ENCODE data around the gene IGSF9.

Gene IGSF9

DNA sequence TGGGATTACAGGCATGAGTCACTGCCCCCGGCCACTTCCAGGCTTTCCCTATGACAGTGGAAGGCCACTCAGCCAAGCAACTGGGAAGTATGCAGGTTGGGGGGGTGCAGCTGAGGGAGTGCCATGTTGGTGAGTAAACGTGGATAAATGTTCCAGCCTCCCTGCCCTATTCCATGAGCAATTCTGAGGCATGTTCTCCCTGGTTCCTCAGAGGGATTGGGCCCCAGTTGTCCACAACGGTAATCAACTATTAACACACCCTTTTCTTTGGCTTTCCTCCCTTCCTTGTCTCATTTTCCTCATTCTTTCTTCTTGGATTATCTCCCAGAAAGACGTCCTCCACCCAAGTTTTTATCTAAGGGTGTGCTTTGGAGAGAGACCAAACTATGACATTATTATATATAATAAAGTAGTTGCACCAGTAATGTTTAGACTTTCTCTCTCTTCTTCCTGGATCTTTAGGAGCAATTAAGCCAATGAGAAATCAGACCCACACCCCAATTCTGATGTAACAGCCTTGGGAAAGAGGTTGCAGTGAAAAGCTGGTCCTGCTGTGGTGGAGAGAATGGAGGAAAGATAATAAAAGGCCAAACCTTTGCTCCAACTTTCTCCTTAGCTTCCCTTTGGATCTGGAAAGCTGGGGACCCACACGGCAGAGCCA is 15.4 kb upstream of the IGSF9 start:
- no peaks in the 10 kb centered on the region for H3K36me3 ChIP-seq (ENCODE audit: low read depth)
- H3K27me3 ChIP-seq (ENCODE audit: insufficient read depth, poor library complexity, severe bottlenecking) = no peaks in the 10 kb centered on the region
- H3K27ac ChIP-seq (ENCODE audit: poor library complexity, severe bottlenecking) = peak overlapping the region; percentile 74
- peak overlapping the region; percentile 19 for H3K4me3 ChIP-seq (ENCODE audit: severe bottlenecking)
- peaks cover 9% of the 10 kb centered on the region for H3K4me1 ChIP-seq (ENCODE audit: insufficient read depth, poor library complexity, severe bottlenecking)
- no peaks in the 10 kb centered on the region for H3K9me3 ChIP-seq (ENCODE audit: severe bottlenecking)
- DNase-seq (ENCODE audit: low spot score) (peak; percentile 86), ATAC-seq (ENCODE audit: low read depth) (peak; percentile 88)
- no peak for TF ChIP-seq CTCF (IDR thresholded peaks at IDR 0.05; ENCODE audit: poor library complexity, severe bottlenecking)

- Histone ChIP-seq H3K27ac (ENCODE audit: poor library complexity, severe bottlenecking) (no peak overlapping the region), H3K4me3 (ENCODE audit: severe bottlenecking) (no peak overlapping the region), H3K4me1 (ENCODE audit: insufficient read depth, poor library complexity, severe bottlenecking) (peaks cover 17% of the 10 kb centered on the region), H3K9me3 (ENCODE audit: severe bottlenecking) (no peaks in the 10 kb centered on the region), H3K27me3 (ENCODE audit: insufficient read depth, poor library complexity, severe bottlenecking) (no peaks in the 10 kb centered on the region), H3K36me3 (ENCODE audit: low read depth) (no peaks in the 10 kb centered on the region)
- no peak for TF ChIP-seq CTCF (IDR thresholded peaks at IDR 0.05; ENCODE audit: poor library complexity, severe bottlenecking)
- DNase-seq (ENCODE audit: low spot score) (no peak), ATAC-seq (ENCODE audit: low read depth) (peak; percentile 19; the same call in 2 of the 3 replicates)
Measured at GRCh38 chr1:159959451-159959850, 14.0 kb upstream of the IGSF9 start.

GRCh38 chr1:159958719-159959380 is 13.4 kb upstream of the IGSF9 start:
- no peak for ATAC-seq (ENCODE audit: low read depth)
- no peak for TF ChIP-seq CTCF (IDR thresholded peaks at IDR 0.05; ENCODE audit: poor library complexity, severe bottlenecking)
- H3K4me3 ChIP-seq (ENCODE audit: severe bottlenecking) = no peak overlapping the region
- no peak for DNase-seq (ENCODE audit: low spot score)
- peaks cover 23% of the 10 kb centered on the region for H3K4me1 ChIP-seq (ENCODE audit: insufficient read depth, poor library complexity, severe bottlenecking)
- H3K27me3 ChIP-seq (ENCODE audit: insufficient read depth, poor library complexity, severe bottlenecking) = no peaks in the 10 kb centered on the region
- H3K9me3 ChIP-seq (ENCODE audit: severe bottlenecking) = no peaks in the 10 kb centered on the region
- H3K27ac ChIP-seq (ENCODE audit: poor library complexity, severe bottlenecking) = peak overlapping the region; percentile 1
- H3K36me3 ChIP-seq (ENCODE audit: low read depth) = no peaks in the 10 kb centered on the region

DNA sequence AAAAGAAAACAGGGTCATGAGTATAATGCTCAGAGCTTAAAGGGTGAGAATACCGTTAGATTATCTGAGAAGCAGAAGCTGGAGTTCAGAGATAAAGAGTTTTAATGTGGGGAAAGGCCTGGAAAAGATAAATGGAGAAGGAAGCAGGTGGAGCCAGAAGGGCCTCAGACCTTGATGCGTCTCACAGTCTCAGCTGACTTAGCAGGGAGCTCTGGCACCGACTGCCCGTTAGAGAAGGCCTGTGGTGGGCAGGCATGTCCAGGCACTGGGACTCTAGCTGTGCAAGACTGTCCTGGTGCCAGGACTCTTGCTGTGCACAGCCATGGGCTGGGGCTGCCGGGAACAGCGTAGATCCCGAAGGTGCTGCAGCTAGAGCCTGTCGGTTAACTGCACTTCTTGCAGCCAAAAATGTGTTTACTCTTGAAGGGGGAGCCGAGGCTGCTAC is 12.4 kb upstream of the IGSF9 start:
- Histone ChIP-seq H3K27me3 (ENCODE audit: insufficient read depth, poor library complexity, severe bottlenecking) (no peaks in the 10 kb centered on the region), H3K27ac (ENCODE audit: poor library complexity, severe bottlenecking) (no peak overlapping the region), H3K4me3 (ENCODE audit: severe bottlenecking) (no peak overlapping the region), H3K9me3 (ENCODE audit: severe bottlenecking) (no peaks in the 10 kb centered on the region), H3K36me3 (ENCODE audit: low read depth) (no peaks in the 10 kb centered on the region), H3K4me1 (ENCODE audit: insufficient read depth, poor library complexity, severe bottlenecking) (peaks cover 26% of the 10 kb centered on the region)
- DNase-seq (ENCODE audit: low spot score) = no peak
- TF ChIP-seq CTCF (IDR thresholded peaks at IDR 0.05; ENCODE audit: poor library complexity, severe bottlenecking) = no peak
- no peak for ATAC-seq (ENCODE audit: low read depth)

- DNase-seq (ENCODE audit: low spot score) (no peak), ATAC-seq (ENCODE audit: low read depth) (no peak)
- no peak for TF ChIP-seq CTCF (IDR thresholded peaks at IDR 0.05; ENCODE audit: poor library complexity, severe bottlenecking)
- no peak overlapping the region for H3K4me3 ChIP-seq (ENCODE audit: severe bottlenecking)
- H3K4me1 ChIP-seq (ENCODE audit: insufficient read depth, poor library complexity, severe bottlenecking) = peaks cover 19% of the 10 kb centered on the region
- no peaks in the 10 kb centered on the region for H3K36me3 ChIP-seq (ENCODE audit: low read depth)
- peak overlapping the region; percentile 64 for H3K27ac ChIP-seq (ENCODE audit: poor library complexity, severe bottlenecking)
- H3K27me3 ChIP-seq (ENCODE audit: insufficient read depth, poor library complexity, severe bottlenecking) = no peaks in the 10 kb centered on the region
- H3K9me3 ChIP-seq (ENCODE audit: severe bottlenecking) = no peaks in the 10 kb centered on the region
Measured at GRCh38 chr1:159955456-159955855, 10.0 kb upstream of the IGSF9 start.

All from RWPE2 (cell line).